ENCODE results near the gene BCAS3. TPM values are rescaled to one million over a fixed set of nuclear protein-coding genes. Genes with fewer than 3 reads are reported as not detected.

Gene BCAS3
- total and polyA plus RNA-seq, 2 donors (not counting 1 experiment from before 2014, with no cell fraction given): 13.9 to 73.4 TPM

DNA sequence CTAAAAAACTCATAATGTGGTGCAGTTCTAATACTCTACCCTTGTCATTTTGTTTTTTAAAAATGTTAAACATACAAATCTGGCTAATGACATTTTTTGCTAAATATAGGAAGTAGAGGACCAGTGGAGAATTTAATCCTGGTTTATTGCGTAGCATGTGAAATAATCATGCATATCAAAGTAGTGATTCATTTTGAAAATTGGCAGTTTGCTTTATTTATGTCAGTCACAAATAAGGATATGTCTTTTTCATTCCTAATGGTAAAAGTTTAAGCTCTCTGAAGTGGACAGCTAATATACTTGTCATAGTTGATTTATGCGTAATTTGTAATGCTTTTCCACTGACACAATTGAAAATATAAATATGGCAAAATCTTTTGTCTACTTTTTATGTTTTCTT is 224.2 kb downstream of the BCAS3 start:
- intact Hi-C loops (cut with micrococcal nuclease): no loop called here
- H2AFZ ChIP-seq (ENCODE audit: insufficient read depth, low read depth, low read length, poor library complexity, severe bottlenecking): no peak overlapping the region
- ATAC-seq (ENCODE audit: low read depth) (no peak), DNase-seq (no peak)
- TF ChIP-seq, protein P1, sequence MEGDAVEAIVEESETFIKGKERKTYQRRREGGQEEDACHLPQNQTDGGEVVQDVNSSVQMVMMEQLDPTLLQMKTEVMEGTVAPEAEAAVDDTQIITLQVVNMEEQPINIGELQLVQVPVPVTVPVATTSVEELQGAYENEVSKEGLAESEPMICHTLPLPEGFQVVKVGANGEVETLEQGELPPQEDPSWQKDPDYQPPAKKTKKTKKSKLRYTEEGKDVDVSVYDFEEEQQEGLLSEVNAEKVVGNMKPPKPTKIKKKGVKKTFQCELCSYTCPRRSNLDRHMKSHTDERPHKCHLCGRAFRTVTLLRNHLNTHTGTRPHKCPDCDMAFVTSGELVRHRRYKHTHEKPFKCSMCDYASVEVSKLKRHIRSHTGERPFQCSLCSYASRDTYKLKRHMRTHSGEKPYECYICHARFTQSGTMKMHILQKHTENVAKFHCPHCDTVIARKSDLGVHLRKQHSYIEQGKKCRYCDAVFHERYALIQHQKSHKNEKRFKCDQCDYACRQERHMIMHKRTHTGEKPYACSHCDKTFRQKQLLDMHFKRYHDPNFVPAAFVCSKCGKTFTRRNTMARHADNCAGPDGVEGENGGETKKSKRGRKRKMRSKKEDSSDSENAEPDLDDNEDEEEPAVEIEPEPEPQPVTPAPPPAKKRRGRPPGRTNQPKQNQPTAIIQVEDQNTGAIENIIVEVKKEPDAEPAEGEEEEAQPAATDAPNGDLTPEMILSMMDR (IDR thresholded peaks at IDR 0.05): no peak
- TF ChIP-seq EZH2 (IDR thresholded peaks at IDR 0.05; ENCODE audit: borderline replicate concordance, insufficient read depth, low read depth, low read length, poor library complexity, severe bottlenecking): no peak
- H3K4me2 ChIP-seq (replicated peaks; ENCODE audit: low read depth, low read length, poor library complexity, severe bottlenecking): no peak overlapping the region
- H4K20me1 ChIP-seq (ENCODE audit: control insufficient read depth, insufficient read depth, low read length, poor library complexity, severe bottlenecking): no peaks in the 10 kb centered on the region
- H3K79me2 ChIP-seq (ENCODE audit: control insufficient read depth, insufficient read depth, low read length): no peaks in the 10 kb centered on the region
- H3K9me3 Mint-ChIP-seq (ENCODE audit: insufficient read depth): peaks cover 4% of the 10 kb centered on the region
- H3K27ac ChIP-seq (ENCODE audit: low read length in 2 of 2): no peak overlapping the region
- CTCF ChIA-PET: no interaction called here
- H3K27me3 Mint-ChIP-seq: no peaks in the 10 kb centered on the region
- H3K9me3 ChIP-seq (ENCODE audit: control extremely low read depth in 1 of 3, control insufficient read depth in 2 of 3, insufficient read depth in 1 of 3, low read length in 2 of 3): peaks cover 2 to 14% (median 6%) of the 10 kb centered on the region in 3 donors
- no peak overlapping the region for H3K27ac Mint-ChIP-seq
- no peaks in the 10 kb centered on the region for H3K4me1 Mint-ChIP-seq
- H3K4me3 Mint-ChIP-seq: no peak overlapping the region
- H3K4me1 ChIP-seq (ENCODE audit: control insufficient read depth in 2 of 2, insufficient read depth in 2 of 2, low read length in 2 of 2): no peaks in the 10 kb centered on the region
- POLR2A ChIA-PET: no interaction called here
- H3K9ac ChIP-seq (ENCODE audit: low read length): no peak overlapping the region
- H3K4me3 ChIP-seq (ENCODE audit: control extremely low read depth in 1 of 5, extremely low read depth in 1 of 5, insufficient read depth in 1 of 5, low read depth in 2 of 5, low read length in 4 of 5): no peak overlapping the region
- no peaks in the 10 kb centered on the region for H3K36me3 ChIP-seq (replicated peaks in 1 of 2; ENCODE audit: control extremely low read depth in 1 of 2, control insufficient read depth in 1 of 2, extremely low read depth in 1 of 2, insufficient read depth in 2 of 2, low read length in 1 of 2)
- H3K27me3 ChIP-seq (replicated peaks in 1 of 4; ENCODE audit: control extremely low read depth in 1 of 4, control insufficient read depth in 3 of 4, insufficient read depth in 4 of 4, low read length in 3 of 4): no peaks in the 10 kb centered on the region
- no CpG with 5 or more reads among the region's 2 CpGs for WGBS (ENCODE audit: insufficient coverage)

GRCh38 chr17:60902399-60902798 is 224.7 kb downstream of the BCAS3 start:
- no peak for ATAC-seq (ENCODE audit: low read depth)
- Histone ChIP-seq H3K9ac (ENCODE audit: low read length) (no peak overlapping the region), H3K4me1 (ENCODE audit: control insufficient read depth in 2 of 2, insufficient read depth in 2 of 2, low read length in 2 of 2) (no peaks in the 10 kb centered on the region), H3K27me3 (replicated peaks in 1 of 4; ENCODE audit: control extremely low read depth in 1 of 4, control insufficient read depth in 3 of 4, insufficient read depth in 4 of 4, low read length in 3 of 4) (no peaks in the 10 kb centered on the region), H3K79me2 (ENCODE audit: control insufficient read depth, insufficient read depth, low read length) (no peaks in the 10 kb centered on the region), H3K4me2 (replicated peaks; ENCODE audit: low read depth, low read length, poor library complexity, severe bottlenecking) (no peak overlapping the region), H3K4me3 (ENCODE audit: control extremely low read depth in 1 of 5, extremely low read depth in 1 of 5, insufficient read depth in 1 of 5, low read depth in 2 of 5, low read length in 4 of 5) (no peak overlapping the region), H2AFZ (ENCODE audit: insufficient read depth, low read depth, low read length, poor library complexity, severe bottlenecking) (no peak overlapping the region), H3K36me3 (replicated peaks in 1 of 2; ENCODE audit: control extremely low read depth in 1 of 2, control insufficient read depth in 1 of 2, extremely low read depth in 1 of 2, insufficient read depth in 2 of 2, low read length in 1 of 2) (no peaks in the 10 kb centered on the region), H3K27ac (ENCODE audit: low read length in 2 of 2) (no peak overlapping the region), H3K9me3 (ENCODE audit: control extremely low read depth in 1 of 3, control insufficient read depth in 2 of 3, insufficient read depth in 1 of 3, low read length in 2 of 3) (peaks cover under 1 to 14% (median 1%) of the 10 kb centered on the region in 3 donors), H4K20me1 (ENCODE audit: control insufficient read depth, insufficient read depth, low read length, poor library complexity, severe bottlenecking) (no peaks in the 10 kb centered on the region)
- H3K4me3 Mint-ChIP-seq: no peak overlapping the region
- no peak overlapping the region for H3K27ac Mint-ChIP-seq
- H3K9me3 Mint-ChIP-seq (ENCODE audit: insufficient read depth): no peaks in the 10 kb centered on the region
- intact Hi-C loops (cut with micrococcal nuclease): no loop called here
- DNase-seq: no peak
- no CpG with 5 or more reads among the region's 7 CpGs for WGBS (ENCODE audit: insufficient coverage)
- H3K27me3 Mint-ChIP-seq: no peaks in the 10 kb centered on the region
- TF ChIP-seq, protein P1 (IDR thresholded peaks at IDR 0.05): no peak
- TF ChIP-seq EZH2 (IDR thresholded peaks at IDR 0.05; ENCODE audit: borderline replicate concordance, insufficient read depth, low read depth, low read length, poor library complexity, severe bottlenecking): no peak
- no peaks in the 10 kb centered on the region for H3K4me1 Mint-ChIP-seq
- CTCF ChIA-PET: interaction anchor here (0.6 kb wide), 1 partner anchor 178 kb away, joined by 3 read pairs; no protein-coding TSS in a partner anchor
- POLR2A ChIA-PET: no interaction called here
